ENCODE data around the gene PIP5K1C. TPM values are rescaled to one million over a fixed set of nuclear protein-coding genes. Genes with fewer than 3 reads are reported as not detected.
"Not testable (repeated sequence)": the region's sequence is repeated elsewhere in the genome, so short reads cannot be mapped to it uniquely, and the experiment has no call there.

PIP5K1C gene
- total RNA-seq, 2 experiments from 2014 or later = 14.7 to 15.7 TPM

DNA sequence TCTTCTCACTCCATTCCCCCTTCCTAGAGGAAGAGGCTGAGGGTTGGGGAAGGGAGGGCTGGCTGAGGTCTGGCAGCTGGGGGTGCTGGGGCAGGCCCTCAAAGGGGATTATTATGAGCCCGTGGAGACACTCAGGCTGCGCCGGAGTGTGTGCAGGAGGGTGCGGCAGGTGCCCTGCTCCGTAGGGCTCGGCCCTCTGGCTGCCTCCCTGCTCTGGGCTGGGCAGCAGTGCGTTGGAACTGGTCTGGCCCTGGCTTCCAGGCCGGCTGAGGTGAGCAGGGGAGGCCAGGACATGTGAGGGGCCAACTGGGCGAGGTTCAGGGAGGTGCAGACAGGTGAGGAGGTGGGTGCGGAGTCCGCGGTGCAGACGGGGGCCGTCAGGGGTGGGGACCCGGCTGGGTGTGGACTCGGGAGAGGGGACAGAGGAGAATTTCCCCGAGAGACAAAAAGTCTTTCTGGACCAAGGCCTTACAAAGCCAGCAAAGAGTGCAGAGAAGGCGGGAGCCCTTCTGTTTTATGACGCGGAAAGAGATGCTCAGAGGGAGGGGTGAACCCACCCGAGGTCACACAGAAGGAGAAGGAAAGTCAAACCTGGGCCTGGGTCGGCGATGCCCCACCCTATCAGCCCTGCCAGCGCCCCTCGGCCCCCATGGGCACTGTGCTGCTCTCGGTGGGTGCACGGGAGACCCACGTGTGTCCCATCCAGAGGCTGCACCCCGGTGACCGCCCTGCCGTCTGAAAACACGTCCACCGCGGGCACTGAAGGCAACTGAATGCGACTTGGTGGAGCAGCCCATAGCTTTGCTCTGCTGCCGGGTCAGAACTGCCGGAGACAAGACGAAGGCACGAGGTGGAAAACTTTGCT is 31.0 kb downstream of the PIP5K1C start:
- H3K36me3 Mint-ChIP-seq = peaks cover 2% of the 10 kb centered on the region
- H3K27me3 Mint-ChIP-seq = no peaks in the 10 kb centered on the region
- no peak overlapping the region for H3K4me3 Mint-ChIP-seq
- DNase-seq = no peak
- CTCF ChIA-PET = interaction anchor here (3.9 kb wide), 1 partner anchor 38 kb away, joined by 21 read pairs; the partner anchor contains the start of gene TJP3
- H3K9me3 Mint-ChIP-seq = no peaks in the 10 kb centered on the region
- intact Hi-C loops (cut with micrococcal nuclease) = no loop called here
- H3K4me1 Mint-ChIP-seq (ENCODE audit: low read depth) = peaks cover 21% of the 10 kb centered on the region
- POLR2A ChIA-PET = no interaction called here
- no peak overlapping the region for H3K27ac Mint-ChIP-seq

GRCh38 chr19:3668331-3669081 is 31.8 kb downstream of the PIP5K1C start:
- ChIA-PET CTCF (interaction anchor here (3.5 to 3.9 kb wide), 2 partner anchors 24 to 39 kb away, joined by 15 to 21 read pairs; partner anchors contain the start of gene TJP3), POLR2A (no interaction called here)
- peaks cover 21% of the 10 kb centered on the region for H3K4me1 Mint-ChIP-seq (ENCODE audit: low read depth)
- intact Hi-C loops (cut with micrococcal nuclease) = no loop called here
- no peaks in the 10 kb centered on the region for H3K27me3 Mint-ChIP-seq
- no peak for DNase-seq
- H3K27ac Mint-ChIP-seq = no peak overlapping the region
- H3K9me3 Mint-ChIP-seq = no peaks in the 10 kb centered on the region
- no peak overlapping the region for H3K4me3 Mint-ChIP-seq
- peaks cover 5% of the 10 kb centered on the region for H3K36me3 Mint-ChIP-seq

- peaks cover 3% of the 10 kb centered on the region for H3K36me3 Mint-ChIP-seq
- ChIA-PET POLR2A (no interaction called here), CTCF (interaction anchor here (0.7 to 3.9 kb wide), 5 partner anchors 25 to 113 kb away, joined by 3 to 21 read pairs (median 13); partner anchors contain the start of genes PIP5K1C and TJP3)
- no peaks in the 10 kb centered on the region for H3K27me3 Mint-ChIP-seq
- no peak overlapping the region for H3K27ac Mint-ChIP-seq
- H3K4me1 Mint-ChIP-seq (ENCODE audit: low read depth) = peaks cover 19% of the 10 kb centered on the region
- H3K9me3 Mint-ChIP-seq = no peaks in the 10 kb centered on the region
- no peak for DNase-seq
- intact Hi-C loops (cut with micrococcal nuclease) = no loop called here
- H3K4me3 Mint-ChIP-seq = no peak overlapping the region
Measured at GRCh38 chr19:3667766-3668165, 32.5 kb downstream of the PIP5K1C start.

- peaks cover 3% of the 10 kb centered on the region for H3K36me3 Mint-ChIP-seq
- H3K27me3 Mint-ChIP-seq = no peaks in the 10 kb centered on the region
- peaks cover 15% of the 10 kb centered on the region for H3K4me1 Mint-ChIP-seq (ENCODE audit: low read depth)
- H3K27ac Mint-ChIP-seq = no peak overlapping the region
- DNase-seq = no peak
- POLR2A ChIA-PET = no interaction called here
- no peaks in the 10 kb centered on the region for H3K9me3 Mint-ChIP-seq
- CTCF ChIA-PET = interaction anchor here (0.7 to 3.9 kb wide), 8 partner anchors 25 to 122 kb away, joined by 3 to 21 read pairs (median 9); partner anchors contain the start of genes PIP5K1C and TJP3
- H3K4me3 Mint-ChIP-seq = no peak overlapping the region
- intact Hi-C loops (cut with micrococcal nuclease) = no loop called here
Measured at GRCh38 chr19:3667037-3667638, 33.1 kb downstream of the PIP5K1C start.

DNA sequence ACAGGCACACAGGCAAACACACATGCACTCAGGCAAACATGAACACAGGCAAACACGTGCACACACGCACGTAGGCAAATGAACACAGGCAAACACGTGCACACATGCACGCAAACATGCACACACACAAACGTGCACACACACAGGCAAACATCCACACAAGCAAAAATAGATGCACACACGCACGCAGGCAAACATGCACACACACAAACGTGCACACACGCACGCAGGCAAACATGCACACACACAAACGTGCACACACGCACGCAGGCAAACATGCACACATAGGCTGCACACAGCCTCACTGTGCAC is 33.8 kb downstream of the PIP5K1C start:
- peaks cover 10% of the 10 kb centered on the region for H3K4me1 Mint-ChIP-seq (ENCODE audit: low read depth)
- POLR2A ChIA-PET, H3K27me3 Mint-ChIP-seq, H3K9me3 Mint-ChIP-seq, H3K4me3 Mint-ChIP-seq, DNase-seq, H3K36me3 Mint-ChIP-seq, H3K27ac Mint-ChIP-seq: not testable (repeated sequence)
- CTCF ChIA-PET = interaction anchor here (0.6 to 3.9 kb wide), 11 partner anchors 8 to 1833 kb away, joined by 3 to 21 read pairs (median 6); partner anchors contain the start of genes PIP5K1C and TJP3
- intact Hi-C loops (cut with micrococcal nuclease) = loop anchor here (1.0 kb wide), 2 partner anchors 34 to 40 kb away; partner anchors contain the start of gene PIP5K1C

GRCh38 chr19:3665681-3666544 is 34.4 kb downstream of the PIP5K1C start:
- ChIA-PET CTCF (interaction anchor here (0.6 to 3.9 kb wide), 12 partner anchors 9 to 1833 kb away, joined by 3 to 21 read pairs (median 5); partner anchors contain the start of genes PIP5K1C and TJP3), POLR2A (no interaction called here)
- peaks cover 5% of the 10 kb centered on the region for H3K4me1 Mint-ChIP-seq (ENCODE audit: low read depth)
- H3K4me3 Mint-ChIP-seq = no peak overlapping the region
- H3K36me3 Mint-ChIP-seq = peaks cover 7% of the 10 kb centered on the region
- intact Hi-C loops (cut with micrococcal nuclease) = loop anchor here (1.0 kb wide), 2 partner anchors 34 to 40 kb away; partner anchors contain the start of gene PIP5K1C
- H3K27ac Mint-ChIP-seq = no peak overlapping the region
- peak; percentile 82 for DNase-seq
- H3K9me3 Mint-ChIP-seq = no peaks in the 10 kb centered on the region
- no peaks in the 10 kb centered on the region for H3K27me3 Mint-ChIP-seq

GRCh38 chr19:3664879-3665642 is 35.2 kb downstream of the PIP5K1C start:
- Mint-ChIP-seq H3K27me3 (no peaks in the 10 kb centered on the region), H3K4me3 (no peak overlapping the region), H3K36me3 (peaks cover 7% of the 10 kb centered on the region), H3K9me3 (no peaks in the 10 kb centered on the region), H3K4me1 (ENCODE audit: low read depth) (peaks cover 3% of the 10 kb centered on the region), H3K27ac (no peak overlapping the region)
- no peak for DNase-seq
- ChIA-PET CTCF (interaction anchor here (1.2 to 3.9 kb wide), 4 partner anchors 10 to 43 kb away, joined by 3 to 21 read pairs (median 14); partner anchors contain the start of genes PIP5K1C and TJP3), POLR2A (no interaction called here)
- intact Hi-C loops (cut with micrococcal nuclease) = no loop called here

GRCh38 chr19:3663838-3664237 is 36.4 kb downstream of the PIP5K1C start:
- Mint-ChIP-seq H3K4me3 (no peak overlapping the region), H3K27ac (no peak overlapping the region), H3K9me3 (no peaks in the 10 kb centered on the region), H3K36me3 (peaks cover 7% of the 10 kb centered on the region), H3K27me3 (no peaks in the 10 kb centered on the region), H3K4me1 (ENCODE audit: low read depth) (peaks cover 3% of the 10 kb centered on the region)
- intact Hi-C loops (cut with micrococcal nuclease) = no loop called here
- DNase-seq = no peak
- POLR2A ChIA-PET = no interaction called here
- CTCF ChIA-PET = interaction anchor here (0.7 kb wide), 1 partner anchor 934 kb away, joined by 3 read pairs; no protein-coding TSS in a partner anchor

GRCh38 chr19:3661284-3662238 is 38.7 kb downstream of the PIP5K1C start:
- POLR2A ChIA-PET = no interaction called here
- Mint-ChIP-seq H3K4me1 (ENCODE audit: low read depth) (peaks cover 3% of the 10 kb centered on the region), H3K27ac (no peak overlapping the region), H3K9me3 (no peaks in the 10 kb centered on the region), H3K27me3 (no peaks in the 10 kb centered on the region), H3K36me3 (peaks cover 15% of the 10 kb centered on the region), H3K4me3 (no peak overlapping the region)
- CTCF ChIA-PET = interaction anchor here (1.2 to 2.1 kb wide), 4 partner anchors 29 to 47 kb away, joined by 4 to 14 read pairs (median 5); partner anchors contain the start of genes PIP5K1C and TJP3
- no peak for DNase-seq
- intact Hi-C loops (cut with micrococcal nuclease) = no loop called here

All from activated CD4-positive, alpha-beta memory T cell treated with anti-CD3 and anti-CD28 coated beads for 36 hours (primary cell).